CD14-positive monocyte (primary cell): ENCODE results near the gene HMX1. TPM values are rescaled to one million over a fixed set of nuclear protein-coding genes. Genes with fewer than 3 reads are reported as not detected.

ENCODE experiments used
- DNase-seq, 3 donors: peaks; one replicate each; pipeline ENCODE4 v3.0.0-alpha.2; 2011 to 2022
- H2AFZ ChIP-seq: 2 replicates; pipeline ENCODE4 v1.6.0; 2012; ENCODE audit warnings: mild to moderate bottlenecking, low read depth, low read length, inconsistent platforms; ENCODE audit not compliant: insufficient read depth, poor library complexity, severe bottlenecking
- H3K27ac ChIP-seq, 2 donors: 1 replicate in 1 of 2; 2 replicates in 1 of 2; pipeline ENCODE4 v1.5.1; 2012 to 2013; ENCODE audit warnings: low read length in 2 of 2, control low read depth in 1 of 2, inconsistent platforms in 1 of 2, low read depth in 1 of 2, mild to moderate bottlenecking in 1 of 2
- H3K27me3 ChIP-seq, 2 donors: one replicate each; pipeline versions ENCODE4 v1.6.0 to v1.6.1; 2011 to 2013; ENCODE audit warnings: low read length in 2 of 2; ENCODE audit not compliant: control insufficient read depth in 2 of 2, insufficient read depth in 2 of 2
- H3K36me3 ChIP-seq, 2 donors: replicated peaks in 1 of 2; 1 replicate in 1 of 2; 2 replicates in 1 of 2; pipeline versions ENCODE4 v1.5.1 to v1.6.1; 2012 to 2013; ENCODE audit warnings: low read length in 2 of 2, control low read depth in 1 of 2, inconsistent platforms in 1 of 2, mild to moderate bottlenecking in 1 of 2; ENCODE audit not compliant: insufficient read depth in 2 of 2, control insufficient read depth in 1 of 2
- H3K4me1 ChIP-seq, 2 donors: 1 replicate in 1 of 2; 2 replicates in 1 of 2; pipeline versions ENCODE4 v1.5.1 to v1.6.1; 2012 to 2013; ENCODE audit warnings: low read length in 2 of 2, control low read depth in 1 of 2, inconsistent platforms in 1 of 2, mild to moderate bottlenecking in 1 of 2, moderate library complexity in 1 of 2; ENCODE audit not compliant: insufficient read depth in 2 of 2, control insufficient read depth in 1 of 2
- H3K4me2 ChIP-seq: replicated peaks from 2 replicates; pipeline ENCODE3; 2012; ENCODE audit warnings: low read length, moderate library complexity, mild to moderate bottlenecking; ENCODE audit not compliant: poor library complexity, severe bottlenecking; ENCODE audit errors: extremely low read depth
- H3K4me3 ChIP-seq, 3 experiments: fragments of 200-600 bp in 1 of 3; sonication (generic) in 1 of 3; replicated peaks in 1 of 3; 1 replicate in 2 of 3; 2 replicates in 1 of 3; pipeline ENCODE4 v1.5.1; 2011 to 2013; ENCODE audit warnings: low read length in 3 of 3, mild to moderate bottlenecking in 3 of 3, control low read depth in 2 of 3, low read depth in 2 of 3, inconsistent platforms in 1 of 3, moderate library complexity in 1 of 3
- H3K79me2 ChIP-seq: 2 replicates; pipeline ENCODE4 v1.6.0; 2012; ENCODE audit warnings: mild to moderate bottlenecking, control low read depth, inconsistent platforms, low read length, moderate library complexity; ENCODE audit not compliant: insufficient read depth
- H3K9ac ChIP-seq: 2 replicates; pipeline ENCODE4 v1.6.0; 2017; ENCODE audit warnings: low read length, mild to moderate bottlenecking; ENCODE audit not compliant: insufficient read depth, poor library complexity, severe bottlenecking
- H3K9me3 ChIP-seq, 2 donors: replicated peaks in 1 of 2; 1 replicate in 1 of 2; 2 replicates in 1 of 2; pipeline versions ENCODE4 v1.5.1 to v1.6.1; 2012 to 2013; ENCODE audit warnings: low read length in 2 of 2, control low read depth in 1 of 2; ENCODE audit not compliant: control insufficient read depth in 1 of 2, insufficient read depth in 1 of 2
- H4K20me1 ChIP-seq: 2 replicates; pipeline ENCODE4 v1.6.0; 2012; ENCODE audit warnings: mild to moderate bottlenecking, low read length, control low read depth, moderate library complexity; ENCODE audit not compliant: insufficient read depth
- H3K27ac Mint-ChIP-seq, 7 donors: one replicate each; pipeline ENCODE4 v1.8.0; 2020; ENCODE audit warnings: mild to moderate bottlenecking in 7 of 7, mixed read lengths in 7 of 7, moderate library complexity in 6 of 7, inconsistent platforms in 2 of 7
- H3K27me3 Mint-ChIP-seq, 3 donors: one replicate each; pipeline ENCODE4 v1.8.0; 2021 to 2022; ENCODE audit warnings: low read depth in 3 of 3, mild to moderate bottlenecking in 3 of 3, mixed read lengths in 3 of 3, moderate library complexity in 3 of 3, inconsistent platforms in 1 of 3
- H3K36me3 Mint-ChIP-seq, 2 donors: one replicate each; pipeline ENCODE4 v1.8.0; 2020; ENCODE audit warnings: mixed read lengths in 2 of 2, inconsistent platforms in 1 of 2, mild to moderate bottlenecking in 1 of 2
- H3K4me1 Mint-ChIP-seq: one replicate; pipeline ENCODE4 v1.8.0; 2020; ENCODE audit warnings: mild to moderate bottlenecking, mixed read lengths
- H3K4me3 Mint-ChIP-seq, 2 donors: one replicate each; pipeline ENCODE4 v1.8.0; 2020; ENCODE audit warnings: mild to moderate bottlenecking in 2 of 2, mixed read lengths in 2 of 2, moderate library complexity in 1 of 2
- H3K9me3 Mint-ChIP-seq, 7 donors: one replicate each; pipeline ENCODE4 v1.8.0; 2020 to 2022; ENCODE audit warnings: mixed read lengths in 7 of 7, mild to moderate bottlenecking in 6 of 7, moderate library complexity in 6 of 7, inconsistent platforms in 2 of 7
- CTCF ChIP-seq: fragments of 200-600 bp; IDR thresholded peaks from one replicate; pipeline ENCODE4 v1.8.0; 2022; ENCODE audit warnings: antibody characterized with exemption, mild to moderate bottlenecking
- WGBS: methylation state at CpG from one replicate; pipeline ENCODE4 v1.1.5; 2013; ENCODE audit warnings: missing lambda C conversion rate; ENCODE audit not compliant: insufficient coverage; 5-methylcytosine and 5-hydroxymethylcytosine counted together
- intact Hi-C, 2 donors: fragments of 100-400 bp; cut with micrococcal nuclease; formaldehyde crosslinking; loops; one replicate each; pipeline versions ENCODE4 v1.15.0 to v1.15.1; 2023
- polyA plus RNA-seq, 3 donors: library from polyadenylated mRNA; depleted of rRNA in 1 of 3; unstranded in 2 of 3; stranded (reverse) in 1 of 3; fragments of 300-500 nt in 2 of 3; fragments of >200 nt in 1 of 3; fragmentation: Illumina TruSeq in 2 of 3; gene quantifications; 1 replicate in 2 of 3; 2 replicates in 1 of 3; pipeline ENCODE4 v1.2.3, GENCODE V29; 2012 to 2021

The HMX1 gene
- polyA plus RNA-seq, 3 donors: not detected

- no peak for TF ChIP-seq CTCF
Measured at GRCh38 chr4:8850074-8850829, 21.4 kb downstream of the HMX1 start.

GRCh38 chr4:8849266-8850073, 22.2 kb downstream of the HMX1 start:
- H4K20me1 ChIP-seq: no peaks in the 10 kb centered on the region
- H3K9ac ChIP-seq: no peak overlapping the region
- Mint-ChIP-seq H3K27me3 (peaks cover 13 to 35% (median 35%) of the 10 kb centered on the region in 3 donors), H3K27ac (no peak overlapping the region), H3K36me3 (no peaks in the 10 kb centered on the region), H3K4me3 (no peak overlapping the region), H3K4me1 (no peaks in the 10 kb centered on the region), H3K9me3 (peaks cover 0 to 13% (median 3%) of the 10 kb centered on the region in 7 donors)
- no peaks in the 10 kb centered on the region for H3K79me2 ChIP-seq
- H3K4me3 ChIP-seq: no peak overlapping the region
- H2AFZ ChIP-seq: no peak overlapping the region
- WGBS: 77% methylated on average over 6 of the region's 18 CpGs
- intact Hi-C loops: no loop called here
- H3K4me2 ChIP-seq: no peak overlapping the region
- H3K27me3 ChIP-seq: peaks cover 0 to 12% of the 10 kb centered on the region in 2 donors
- no peaks in the 10 kb centered on the region for H3K4me1 ChIP-seq
- no peak for DNase-seq
- no peak overlapping the region for H3K27ac ChIP-seq
- no peaks in the 10 kb centered on the region for H3K36me3 ChIP-seq
- TF ChIP-seq CTCF: no peak
- peaks cover 0 to 6% of the 10 kb centered on the region in 2 donors for H3K9me3 ChIP-seq

More at GRCh38 chr4:8850074-8850829, 21.4 kb downstream of the HMX1 start:
- DNase-seq: no peak
- Histone ChIP-seq H3K4me2 (no peak overlapping the region), H3K36me3 (no peaks in the 10 kb centered on the region), H3K4me3 (no peak overlapping the region), H3K4me1 (no peaks in the 10 kb centered on the region), H3K9me3 (peaks cover 4 to 6% of the 10 kb centered on the region in 2 donors), H3K27ac (no peak overlapping the region), H3K9ac (no peak overlapping the region), H2AFZ (no peak overlapping the region), H3K27me3 (peaks cover under 1 to 20% of the 10 kb centered on the region in 2 donors), H3K79me2 (no peaks in the 10 kb centered on the region), H4K20me1 (no peaks in the 10 kb centered on the region)
- Mint-ChIP-seq H3K9me3 (peaks cover 0 to 13% (median 3%) of the 10 kb centered on the region in 7 donors), H3K4me3 (no peak overlapping the region), H3K27me3 (peaks cover 21 to 43% (median 43%) of the 10 kb centered on the region in 3 donors), H3K27ac (no peak overlapping the region), H3K36me3 (no peaks in the 10 kb centered on the region), H3K4me1 (no peaks in the 10 kb centered on the region)
- intact Hi-C loops: no loop called here
- 85% methylated on average over 15 of the region's 23 CpGs for WGBS
